Head of caudate nucleus (tissue), 42 donors: ENCODE results near the gene PSMD12.
A peak's percentile ranks its signal among the peaks of the same experiment; 100 is the strongest.
"Not testable (repeated sequence)": the region's sequence is repeated elsewhere in the genome, so short reads cannot be mapped to it uniquely, and the experiment has no call there.

Source experiments
- DNase-seq, 42 donors: peaks; one replicate each; pipeline versions ENCODE4 v3.0.0 to v3.0.0-alpha.2; 2020 to 2021; ENCODE audit warnings: mixed read lengths in 7 of 42
- intact Hi-C: fragments of 100-400 bp; cut with DNase I; formaldehyde crosslinking; loops from one replicate; pipeline ENCODE4 v1.15.0; 2022

The PSMD12 gene

DNA sequence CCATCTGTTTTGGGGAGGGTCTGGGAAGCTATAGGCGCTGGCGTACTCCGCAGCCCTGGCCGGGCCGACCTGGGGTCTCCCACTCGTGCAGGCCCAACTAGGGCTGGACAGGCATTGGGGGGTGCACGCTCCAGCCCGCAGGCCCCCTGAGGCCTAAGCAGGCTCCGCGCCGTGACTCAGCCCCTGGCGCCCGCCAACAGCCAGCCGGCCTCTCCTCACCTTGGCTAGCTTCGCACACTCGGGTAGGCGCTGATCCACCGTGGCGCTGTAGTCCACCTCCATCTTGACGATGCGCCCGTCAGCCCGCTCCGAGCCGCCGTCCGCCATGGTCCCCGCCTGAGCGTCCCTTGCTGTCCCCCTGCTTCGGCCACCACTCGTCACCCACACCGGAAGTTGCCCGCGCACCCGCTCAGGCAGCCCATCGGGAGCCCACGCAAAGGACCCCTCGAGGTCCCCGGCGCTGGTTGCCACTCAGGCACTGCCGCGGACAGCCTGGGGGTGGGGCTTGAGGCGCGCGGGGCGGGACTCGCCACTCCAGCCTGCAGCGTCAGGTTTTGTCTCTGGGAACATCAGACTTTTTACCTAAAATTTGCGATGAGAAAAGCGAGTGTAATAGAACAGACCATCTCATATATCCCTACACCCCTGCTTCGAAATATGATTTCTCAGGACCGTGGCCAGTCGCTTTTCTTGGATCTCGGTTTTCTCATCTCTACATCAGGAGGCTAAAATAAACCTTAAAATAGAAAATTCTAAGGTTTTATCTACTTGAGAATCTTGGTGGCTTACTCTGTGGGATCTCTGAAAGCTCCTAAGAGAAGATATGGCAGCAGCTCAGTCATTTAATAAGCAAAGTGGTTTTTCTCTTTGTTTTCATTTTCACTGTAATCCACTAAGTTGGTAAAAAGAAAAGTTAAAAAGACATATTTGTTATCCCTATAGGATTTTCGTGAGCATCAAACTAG, at the start of gene PSMD12:
PSMD12 (minus strand) TSS at position 385 of the 965 bp plus-strand sequence; CDS start at position 327, 58 bp downstream.
- intact Hi-C loops, result loop anchor here (5.0 kb wide), 1 partner anchor 351 kb away; the partner anchor contains the start of gene NOL11
- DNase-seq, result peak; percentile 85 to 98 (median 96)

DNA sequence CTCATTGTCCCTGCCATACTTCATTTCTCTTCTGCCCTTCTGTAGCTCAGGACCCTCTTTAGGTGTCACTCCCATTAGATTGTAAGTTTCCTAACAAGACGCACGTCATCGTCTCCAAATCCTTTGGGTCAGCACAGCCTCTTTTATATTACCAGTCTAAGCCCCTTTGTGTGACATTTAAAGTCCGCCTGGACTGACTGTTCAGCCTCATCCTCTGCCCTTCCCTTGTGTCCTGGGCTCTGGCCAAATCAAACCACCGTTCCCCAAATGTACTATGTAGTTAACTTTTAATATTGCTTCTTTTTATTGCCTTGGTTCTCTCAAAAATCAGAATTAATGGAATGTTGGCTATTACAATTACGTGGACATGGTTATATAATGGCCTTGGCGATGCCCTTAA, 48.9 kb upstream of the PSMD12 start:
- intact Hi-C loops, result no loop called here

DNA sequence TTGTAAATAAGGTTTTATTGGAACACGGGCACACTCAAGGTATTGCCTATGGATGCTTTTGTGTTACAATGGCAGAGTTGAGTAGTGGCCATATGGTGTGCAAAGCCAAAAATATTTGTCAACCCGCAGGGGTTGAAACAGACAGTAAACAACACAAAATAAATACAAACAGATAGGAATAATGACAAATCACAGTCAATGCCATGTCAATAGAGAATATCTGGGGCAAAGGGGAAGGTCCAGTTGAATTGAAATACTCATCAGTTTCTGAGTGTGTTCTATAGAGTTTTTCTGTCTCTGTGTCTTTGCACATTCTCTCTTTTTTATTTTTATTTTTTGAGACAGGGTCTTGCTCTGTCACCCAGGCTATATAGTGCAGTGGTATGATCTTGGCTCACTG, 48.2 kb upstream of the PSMD12 start:
- intact Hi-C loops, result no loop called here
- DNase-seq, result no peak

More for the DNA sequence above, 48.9 kb upstream of the PSMD12 start:
- DNase-seq, result no peak

DNA sequence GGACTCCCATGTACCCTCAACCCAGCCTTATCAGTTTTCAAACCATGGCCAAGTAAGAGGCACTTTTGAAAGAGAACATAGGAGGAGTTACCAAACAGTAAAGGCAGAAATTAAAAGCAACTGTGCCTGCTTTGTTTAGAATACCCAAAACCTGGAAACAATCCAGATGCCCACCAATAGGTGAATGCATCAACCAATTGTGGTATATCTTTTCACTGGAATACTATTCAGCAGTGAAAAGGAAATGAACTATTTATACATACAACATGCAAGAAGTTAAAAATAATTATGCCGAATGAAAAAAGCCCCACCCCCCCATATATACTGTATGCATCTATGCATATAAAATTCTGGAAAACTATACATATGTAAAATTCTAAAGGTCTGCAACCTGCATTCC, 47.8 kb upstream of the PSMD12 start:
- intact Hi-C loops, result no loop called here
- no peak for DNase-seq

DNA sequence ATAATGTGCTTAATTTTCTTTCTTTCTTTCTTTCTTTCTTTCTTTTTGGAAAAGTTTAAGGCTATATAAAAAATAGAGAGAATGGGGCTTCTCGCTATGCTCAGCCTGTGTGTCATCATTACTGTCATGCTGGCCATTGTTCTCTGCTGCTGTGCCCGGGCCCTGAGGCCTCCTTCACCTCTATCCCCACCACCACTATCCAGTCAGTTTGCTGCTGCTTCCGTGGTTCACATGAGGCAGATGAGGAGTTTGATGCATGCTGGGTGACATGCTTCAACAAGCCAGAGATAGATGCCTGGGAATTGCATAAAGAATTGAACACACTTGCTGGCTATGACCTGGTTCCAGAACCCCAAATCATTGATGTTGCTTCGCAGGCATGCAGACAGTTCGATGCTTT, 47.0 kb upstream of the PSMD12 start:
- intact Hi-C loops, result no loop called here
- no peak for DNase-seq

DNA sequence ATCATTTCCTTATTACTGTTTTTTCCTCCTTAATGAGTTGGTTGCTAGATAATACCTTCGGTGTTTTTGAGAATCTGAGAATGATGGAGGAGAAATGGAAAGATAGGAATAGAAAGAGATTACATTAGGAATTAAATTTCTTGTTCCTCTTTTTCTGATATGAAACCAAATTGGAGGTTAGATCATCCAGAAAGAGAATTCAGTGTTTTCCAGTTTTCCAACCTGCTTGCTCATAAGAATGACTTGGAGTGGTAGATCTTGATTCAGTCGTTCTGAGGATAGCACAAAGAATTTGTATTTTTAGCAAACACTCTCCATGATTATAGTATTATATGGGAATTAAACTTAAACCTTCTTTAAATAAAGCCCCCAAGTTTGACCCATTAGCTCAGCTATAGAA, 46.6 kb upstream of the PSMD12 start:
- intact Hi-C loops, result no loop called here
- no peak for DNase-seq

DNA sequence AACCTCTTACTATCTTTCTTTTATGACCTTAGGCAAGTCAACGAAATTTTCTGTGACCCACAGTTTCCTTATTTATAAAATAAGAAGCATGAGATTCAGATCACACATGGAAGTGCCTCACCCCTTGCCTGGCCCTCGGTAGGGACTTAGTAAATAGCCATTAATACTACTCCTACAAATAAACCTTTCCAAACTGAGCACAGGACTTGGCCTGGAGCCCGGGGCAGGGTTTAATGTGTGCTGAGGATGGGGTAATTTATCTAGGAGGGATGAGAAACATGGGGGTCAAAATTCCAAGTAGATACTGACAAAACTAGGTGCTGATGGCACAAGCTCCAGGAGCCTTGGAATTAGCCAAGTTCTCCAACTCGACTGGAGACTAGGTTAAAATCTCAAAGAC, 45.7 kb upstream of the PSMD12 start:
- no peak for DNase-seq
- intact Hi-C loops, result no loop called here

DNA sequence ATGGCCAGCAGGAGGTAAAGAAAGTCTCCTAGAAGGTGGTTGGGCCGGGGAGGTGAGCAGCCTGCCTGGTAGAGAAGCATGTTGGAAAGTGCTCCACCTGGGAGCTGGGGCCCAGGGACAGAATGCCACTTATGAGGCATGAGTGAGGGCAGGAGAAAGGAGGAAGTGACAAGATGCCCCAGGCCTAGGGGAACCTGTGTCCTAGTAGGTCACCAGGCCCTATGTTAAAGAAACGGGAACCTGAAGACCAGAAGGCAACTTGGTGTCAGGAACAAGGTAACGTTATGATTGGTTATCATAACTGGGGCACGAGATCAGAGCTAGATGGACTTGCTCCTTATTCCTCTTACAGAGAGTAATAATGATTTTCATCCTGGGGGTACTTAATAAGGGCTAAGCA, 45.0 kb upstream of the PSMD12 start:
- intact Hi-C loops, result no loop called here
- DNase-seq, result no peak

DNA sequence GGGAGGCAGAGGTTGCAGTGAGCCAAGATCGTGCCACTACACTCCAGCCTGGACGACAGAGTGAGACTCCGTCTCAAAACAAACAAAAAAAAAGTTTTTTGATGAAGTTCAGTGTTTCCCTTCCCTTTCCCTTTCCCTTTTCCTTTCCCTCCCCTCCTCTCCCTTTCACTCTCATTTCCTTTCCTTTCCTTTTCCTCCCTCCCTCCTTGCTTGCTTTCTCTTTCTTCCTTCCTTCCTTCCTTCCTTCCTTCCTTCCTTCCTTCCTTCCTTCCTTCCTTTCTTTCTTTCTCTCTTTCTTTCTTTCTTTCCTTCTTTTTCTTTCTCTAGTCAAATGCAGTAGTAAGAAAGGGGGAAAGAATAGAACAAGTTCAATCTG, 42.1 kb upstream of the PSMD12 start:
- DNase-seq, intact Hi-C loops: not testable (repeated sequence)

DNA sequence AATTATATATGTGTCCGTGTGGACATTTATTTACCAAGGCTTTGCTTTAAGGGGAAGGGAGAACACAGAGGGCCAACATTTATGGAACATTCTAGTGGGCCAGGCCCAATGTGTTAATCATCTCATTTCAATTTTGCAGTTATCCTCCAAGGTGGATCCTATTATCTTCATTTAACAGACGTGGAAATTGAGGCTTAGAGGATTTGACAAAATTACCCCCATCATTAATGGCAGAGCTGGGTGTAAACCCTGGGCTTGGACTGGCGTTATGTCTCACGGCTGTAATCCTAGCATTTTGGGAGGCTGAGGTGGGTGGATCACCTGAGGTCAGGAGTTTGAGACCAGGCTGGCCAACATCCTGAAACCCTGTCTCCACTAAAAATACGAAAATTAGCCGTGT, 37.1 kb upstream of the PSMD12 start:
- intact Hi-C loops, result no loop called here
- no peak for DNase-seq

DNA sequence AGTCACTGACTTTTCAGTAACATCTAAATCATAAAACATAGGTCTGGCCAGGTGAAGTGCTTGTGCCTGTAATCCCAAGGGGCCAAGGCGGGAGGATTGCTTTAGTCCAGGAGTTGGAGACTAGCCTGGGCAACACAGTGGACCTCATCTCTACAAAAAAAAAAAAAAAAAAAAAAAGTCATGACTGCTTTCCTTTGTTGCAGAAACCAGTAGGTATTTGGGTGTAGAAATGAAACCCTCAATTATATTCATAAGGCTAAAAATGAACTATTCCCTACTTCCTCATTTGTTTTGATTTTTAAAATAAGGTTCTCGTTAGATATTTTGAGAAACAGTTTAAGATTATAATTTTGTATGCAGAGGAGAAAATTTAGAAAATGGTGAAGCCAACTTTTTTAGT, 36.7 kb upstream of the PSMD12 start:
- no peak for DNase-seq
- intact Hi-C loops, result no loop called here

DNA sequence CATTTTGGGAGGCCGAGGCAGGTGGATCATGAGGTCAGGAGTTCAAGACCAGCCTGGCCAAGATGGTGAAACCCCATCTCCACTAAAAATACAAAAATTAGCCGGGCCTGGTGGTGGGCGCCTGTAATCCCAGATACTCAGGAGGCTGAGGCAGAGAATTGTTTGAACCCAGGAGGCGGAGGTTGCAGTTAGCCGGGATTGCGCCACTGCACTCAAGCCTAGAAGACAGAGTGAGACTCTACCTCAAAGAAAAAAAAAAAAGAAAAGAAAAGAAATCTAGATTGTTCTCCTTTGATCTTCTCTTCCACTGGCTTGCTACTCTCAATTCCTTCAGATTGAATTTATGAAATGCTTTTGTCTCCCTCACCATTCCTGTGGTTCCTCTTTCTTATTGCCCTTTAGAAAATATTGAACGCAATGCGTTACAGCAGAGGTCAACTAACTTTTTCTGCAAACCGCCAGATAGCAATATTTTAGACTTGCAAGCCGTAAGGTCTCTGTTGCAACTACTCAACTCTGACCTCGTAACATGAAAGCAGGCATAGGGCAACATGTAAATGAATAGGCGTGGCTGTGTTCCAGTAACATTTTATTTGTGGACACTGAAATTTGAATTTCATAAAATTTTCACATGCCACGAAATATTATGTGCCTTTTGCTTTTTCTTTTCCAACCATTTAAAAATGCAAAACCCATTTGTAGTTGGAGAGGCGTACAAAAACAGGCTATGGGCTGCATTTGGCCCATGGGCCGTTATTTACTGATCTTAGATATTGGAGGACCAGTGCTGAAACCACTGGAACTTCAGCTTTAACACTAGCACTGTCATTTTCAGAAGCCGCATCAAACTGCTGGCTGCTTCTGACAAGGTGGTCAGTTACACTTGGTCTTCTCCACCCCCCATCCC, 35.5 kb upstream of the PSMD12 start:
- intact Hi-C loops, result no loop called here

DNA sequence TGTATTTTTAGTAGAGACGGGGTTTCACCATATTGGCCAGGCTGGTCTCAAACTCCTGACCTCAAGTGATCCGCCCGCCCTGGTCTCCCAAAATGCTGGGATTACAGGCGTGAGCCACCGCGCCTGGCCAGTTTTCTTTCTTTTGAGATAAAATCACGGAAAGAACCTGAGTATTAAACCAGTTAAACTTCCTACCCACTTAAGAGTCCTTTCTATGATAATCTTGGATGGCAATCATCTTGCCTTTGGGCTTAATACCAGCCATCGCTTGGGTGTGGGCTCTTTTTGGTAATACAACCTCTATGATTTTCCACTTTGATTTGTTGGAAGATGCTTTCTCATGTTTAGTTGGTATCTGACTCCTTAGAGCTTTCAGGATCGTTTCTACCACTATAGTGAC, 34.7 kb upstream of the PSMD12 start:
- intact Hi-C loops, result no loop called here
- DNase-seq, result no peak

More for the DNA sequence above, 35.5 kb upstream of the PSMD12 start:
- no peak for DNase-seq

DNA sequence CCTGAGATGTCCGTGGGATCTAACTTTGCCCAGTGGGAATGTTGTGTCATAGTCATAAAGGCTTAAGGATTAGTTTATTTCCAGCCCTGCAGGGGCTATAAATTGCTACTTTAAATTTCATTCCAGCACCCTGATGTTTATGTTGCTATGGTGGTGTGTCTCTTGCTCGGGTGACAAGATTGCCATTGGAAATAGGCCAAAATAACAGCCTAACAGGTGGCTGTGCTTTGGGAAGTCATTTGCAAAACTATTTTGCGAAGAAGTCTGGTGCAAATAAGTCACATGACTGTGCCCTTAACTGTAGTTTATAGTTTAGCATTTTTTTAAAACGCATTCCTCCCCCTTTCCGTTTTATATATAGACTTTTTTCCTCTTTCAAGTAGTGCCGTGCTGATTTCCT, 33.8 kb upstream of the PSMD12 start:
- DNase-seq, result no peak
- intact Hi-C loops, result no loop called here

DNA sequence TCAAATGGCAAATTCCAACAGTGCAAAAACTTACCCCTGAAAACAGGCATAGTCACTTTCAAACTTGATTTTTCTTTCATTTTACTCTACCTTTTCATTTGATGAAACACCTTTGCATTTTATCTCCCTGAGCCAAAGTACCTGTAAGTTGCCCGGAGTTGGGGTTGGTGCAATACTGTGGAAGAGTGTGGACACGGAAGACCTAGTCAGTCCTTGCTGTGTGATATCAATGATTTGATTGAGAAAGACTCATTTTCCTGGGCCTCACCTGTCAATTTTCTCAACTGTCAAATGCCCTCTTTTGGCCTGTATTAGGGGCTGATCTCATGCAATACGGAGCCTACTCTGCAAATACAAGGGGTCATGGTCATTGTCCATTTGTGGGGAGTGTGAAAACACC, 33.3 kb upstream of the PSMD12 start:
- DNase-seq, result no peak
- intact Hi-C loops, result no loop called here

DNA sequence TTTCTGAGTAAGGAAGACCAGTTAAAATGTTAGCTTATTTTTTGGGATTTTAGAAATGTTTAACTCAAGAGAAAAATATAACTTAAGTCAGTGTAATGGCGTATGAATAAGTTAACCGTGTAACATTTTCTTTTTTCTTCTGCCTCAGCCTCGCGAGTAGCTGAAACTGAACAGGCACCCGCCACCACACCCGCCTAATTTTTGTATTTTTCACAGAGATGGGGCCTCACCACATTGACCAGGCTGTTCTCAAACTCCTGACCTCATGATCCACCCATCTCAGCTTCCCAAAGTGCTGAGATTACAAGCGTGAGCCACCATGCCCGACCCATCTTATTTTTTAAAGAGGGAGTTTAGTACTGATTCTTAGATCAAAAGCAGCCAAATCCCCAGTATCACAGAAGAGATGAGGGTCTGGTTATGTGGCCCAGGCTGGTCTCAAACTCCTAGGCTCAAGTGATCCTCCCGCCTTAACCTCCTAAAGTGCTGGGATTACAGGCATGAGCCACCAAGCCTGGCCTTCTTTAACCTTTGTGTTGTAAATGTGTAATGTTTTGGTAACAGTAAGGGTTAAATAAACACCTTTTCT, 27.5 kb upstream of the PSMD12 start:
- peak in 1 of 42 donors; percentile 19 for DNase-seq
- intact Hi-C loops, result no loop called here

DNA sequence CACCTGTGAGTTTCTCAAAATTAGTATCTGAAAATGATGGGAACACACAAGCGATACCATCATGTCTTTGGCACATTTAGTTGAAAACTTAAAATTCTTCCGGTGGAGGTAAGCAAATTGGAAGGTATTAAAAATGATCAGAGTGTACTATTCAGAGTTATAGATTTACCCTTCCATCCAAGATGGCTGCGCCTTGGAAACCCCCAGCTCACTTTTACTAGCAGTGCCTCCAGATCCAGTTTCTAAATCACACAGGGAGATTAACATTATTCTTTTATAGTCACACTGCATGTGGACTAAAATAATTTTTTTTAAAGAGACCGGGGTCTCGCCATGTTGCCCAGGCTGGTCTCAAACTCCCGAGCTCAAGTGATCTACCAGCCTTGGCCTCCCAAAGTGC, 25.7 kb upstream of the PSMD12 start:
- intact Hi-C loops, result no loop called here
- DNase-seq, result peak in 1 of 42 donors; percentile 29

DNA sequence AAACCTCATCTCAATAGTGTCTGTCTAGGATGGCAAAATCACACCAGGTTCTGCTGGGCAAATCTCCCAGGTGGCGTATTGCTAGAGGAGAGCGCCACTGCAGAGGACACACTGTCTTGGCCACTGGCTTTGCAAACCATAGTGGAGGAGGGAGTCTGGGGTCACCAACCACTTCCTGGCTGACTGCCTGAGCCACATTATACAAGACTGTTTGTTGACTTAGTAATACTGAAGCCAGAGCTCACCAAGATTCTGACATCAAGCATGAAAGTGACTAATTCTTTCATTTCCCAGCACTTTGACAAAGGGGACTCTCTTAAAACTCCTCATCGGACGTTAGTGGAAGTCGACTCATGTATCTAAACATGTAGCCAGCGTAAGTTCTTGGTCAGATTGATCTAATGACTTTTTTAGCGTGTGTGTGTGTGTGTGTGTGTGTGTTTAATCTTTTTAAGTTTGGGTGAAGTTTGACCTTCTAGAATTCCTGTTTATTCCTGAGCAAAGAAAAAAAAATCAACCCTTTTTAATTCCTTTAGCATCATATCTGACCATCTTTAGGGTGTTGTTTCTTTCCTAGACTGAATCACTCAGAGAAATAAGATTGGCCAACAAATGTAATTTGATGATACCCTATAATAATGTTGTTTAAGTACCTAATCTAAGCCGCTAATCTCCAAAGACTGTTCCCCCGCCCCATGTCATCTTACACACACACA, 24.4 kb upstream of the PSMD12 start:
- DNase-seq, result peak in 27 of 42 donors; percentile 13 to 82 (median 44)
- intact Hi-C loops, result no loop called here
